NB4 (cell line): ENCODE measurements around the gene CLASRP.

Experiments used
- CTCF ChIP-seq: IDR thresholded peaks from one replicate; pipeline ENCODE4 v1.5.1; 2012; ENCODE audit warnings: low read depth, low read length
- MAX ChIP-seq: IDR thresholded peaks from 2 replicates; pipeline ENCODE4 v1.6.1; 2011; ENCODE audit warnings: low read depth, low read length
- MYC ChIP-seq: IDR thresholded peaks from 2 replicates; pipeline ENCODE4 v1.6.1; 2011; ENCODE audit warnings: low read depth, low read length
- POLR2A ChIP-seq: IDR thresholded peaks from 2 replicates; pipeline ENCODE4 v1.6.1; 2011; ENCODE audit warnings: mild to moderate bottlenecking; ENCODE audit not compliant: insufficient read length; ENCODE audit errors: extremely low read depth

GRCh38 chr19:45035755-45036154 lies 3.1 kb upstream of the CLASRP start:
- TF ChIP-seq MAX (no peak), CTCF (no peak), POLR2A (no peak), MYC (no peak)
